Bone marrow (tissue), 2 donors: ENCODE data around the gene IQCE.

Experiments used
- DNase-seq, 2 donors: peaks; one replicate each; lab custom pipeline; 2025; lab: John Stamatoyannopoulos, UW

The IQCE gene, protein sequence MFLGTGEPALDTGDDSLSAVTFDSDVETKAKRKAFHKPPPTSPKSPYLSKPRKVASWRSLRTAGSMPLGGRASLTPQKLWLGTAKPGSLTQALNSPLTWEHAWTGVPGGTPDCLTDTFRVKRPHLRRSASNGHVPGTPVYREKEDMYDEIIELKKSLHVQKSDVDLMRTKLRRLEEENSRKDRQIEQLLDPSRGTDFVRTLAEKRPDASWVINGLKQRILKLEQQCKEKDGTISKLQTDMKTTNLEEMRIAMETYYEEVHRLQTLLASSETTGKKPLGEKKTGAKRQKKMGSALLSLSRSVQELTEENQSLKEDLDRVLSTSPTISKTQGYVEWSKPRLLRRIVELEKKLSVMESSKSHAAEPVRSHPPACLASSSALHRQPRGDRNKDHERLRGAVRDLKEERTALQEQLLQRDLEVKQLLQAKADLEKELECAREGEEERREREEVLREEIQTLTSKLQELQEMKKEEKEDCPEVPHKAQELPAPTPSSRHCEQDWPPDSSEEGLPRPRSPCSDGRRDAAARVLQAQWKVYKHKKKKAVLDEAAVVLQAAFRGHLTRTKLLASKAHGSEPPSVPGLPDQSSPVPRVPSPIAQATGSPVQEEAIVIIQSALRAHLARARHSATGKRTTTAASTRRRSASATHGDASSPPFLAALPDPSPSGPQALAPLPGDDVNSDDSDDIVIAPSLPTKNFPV

DNA sequence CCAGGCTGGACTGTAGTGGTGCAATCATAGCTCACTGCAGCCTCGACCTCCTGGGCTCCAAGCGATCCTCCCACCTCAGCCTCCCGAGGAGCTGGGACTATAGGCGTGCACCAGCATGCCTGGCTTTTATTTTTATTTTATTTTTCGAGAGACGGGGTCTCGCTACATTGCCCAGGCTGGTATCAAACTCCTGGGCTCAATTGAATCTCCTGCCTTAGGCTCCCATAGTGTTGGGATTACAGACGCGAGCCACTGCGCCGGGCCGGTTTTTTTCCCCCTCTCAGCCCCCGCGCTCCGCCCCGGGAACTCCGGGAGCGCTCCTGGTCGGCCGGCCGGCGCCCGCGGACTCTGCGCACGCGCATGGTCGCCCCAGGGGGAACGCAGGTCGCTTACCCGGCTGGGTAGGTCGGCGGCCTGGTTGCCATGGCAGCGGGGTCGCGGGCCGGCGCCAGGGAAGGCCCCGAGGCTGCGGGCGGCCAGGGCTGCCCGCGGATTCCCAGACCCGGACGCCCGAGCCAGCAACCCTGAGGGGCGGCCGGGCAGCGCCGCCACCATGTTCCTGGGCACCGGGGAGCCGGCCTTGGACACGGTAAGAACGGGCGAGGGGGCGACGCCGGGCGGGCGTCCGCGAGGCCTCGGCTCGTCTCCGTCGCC is at the start of gene IQCE:
Gene IQCE (plus strand): TSS at position 351 of the 654 bp plus-strand sequence. CDS start 203 bp downstream, at position 554.
- DNase-seq, result peak; percentile 52 to 60

DNA sequence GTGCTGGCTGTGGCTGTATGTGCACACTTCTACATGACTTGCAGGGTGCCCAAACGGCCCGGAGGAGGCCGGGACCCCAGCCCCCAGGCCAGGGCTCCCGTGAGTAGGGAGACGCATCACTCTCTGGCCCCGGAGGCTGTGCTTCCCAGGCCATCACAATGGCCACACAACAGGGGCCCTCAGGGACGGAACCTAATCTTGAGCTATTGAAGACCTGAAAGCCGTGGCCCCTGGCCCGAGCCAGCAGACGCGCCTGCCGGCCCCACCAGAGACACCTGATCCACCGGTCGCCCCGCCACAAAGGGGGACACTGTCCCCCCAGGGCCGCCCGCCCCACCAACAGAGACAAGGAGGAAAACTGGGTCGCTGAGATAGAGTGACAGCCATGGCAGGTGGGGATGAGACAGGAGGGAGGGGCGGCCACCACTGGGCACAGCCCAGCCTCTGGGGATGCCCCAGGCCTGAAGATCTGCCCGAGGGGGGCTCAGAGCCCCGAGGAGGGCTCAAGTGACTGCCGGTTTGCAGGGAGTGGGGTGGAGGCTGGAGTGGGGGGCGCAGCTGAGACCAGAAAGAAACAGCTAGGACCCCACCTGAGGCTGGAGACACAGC is 49.4 kb upstream of the IQCE start:
- DNase-seq, result no peak

DNA sequence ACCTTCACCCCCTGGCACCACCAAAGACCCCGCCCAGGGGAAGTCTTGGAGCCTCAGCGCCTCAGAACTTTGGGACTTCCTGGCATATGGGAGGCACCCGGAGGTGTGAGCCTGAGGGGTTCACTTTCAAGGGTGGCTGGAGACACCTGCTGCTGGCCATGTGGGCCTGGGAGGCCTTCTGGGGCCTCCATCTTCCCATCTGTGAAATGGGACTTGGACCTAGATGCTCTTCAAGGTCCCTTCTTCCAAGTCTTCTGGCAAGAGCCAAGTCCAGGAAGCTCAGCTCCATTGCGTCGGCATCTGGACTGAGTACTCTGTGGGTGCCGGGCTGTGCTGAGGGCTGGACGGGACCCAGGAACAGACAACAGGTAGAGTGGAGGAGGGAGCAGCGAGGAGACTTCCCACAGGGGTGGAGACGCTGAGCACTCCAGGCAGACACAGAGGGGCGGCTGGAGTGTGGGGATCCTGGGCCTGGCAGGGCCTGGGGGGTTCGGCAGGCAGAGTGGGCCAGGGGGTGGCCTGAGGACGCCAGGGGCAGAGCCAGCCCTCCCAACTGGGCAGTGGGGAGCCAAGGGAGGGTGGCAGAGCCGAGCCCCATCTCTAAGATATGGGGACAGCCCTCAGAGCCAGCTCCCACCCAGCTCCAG is 48.5 kb upstream of the IQCE start:
- DNase-seq, result no peak

DNA sequence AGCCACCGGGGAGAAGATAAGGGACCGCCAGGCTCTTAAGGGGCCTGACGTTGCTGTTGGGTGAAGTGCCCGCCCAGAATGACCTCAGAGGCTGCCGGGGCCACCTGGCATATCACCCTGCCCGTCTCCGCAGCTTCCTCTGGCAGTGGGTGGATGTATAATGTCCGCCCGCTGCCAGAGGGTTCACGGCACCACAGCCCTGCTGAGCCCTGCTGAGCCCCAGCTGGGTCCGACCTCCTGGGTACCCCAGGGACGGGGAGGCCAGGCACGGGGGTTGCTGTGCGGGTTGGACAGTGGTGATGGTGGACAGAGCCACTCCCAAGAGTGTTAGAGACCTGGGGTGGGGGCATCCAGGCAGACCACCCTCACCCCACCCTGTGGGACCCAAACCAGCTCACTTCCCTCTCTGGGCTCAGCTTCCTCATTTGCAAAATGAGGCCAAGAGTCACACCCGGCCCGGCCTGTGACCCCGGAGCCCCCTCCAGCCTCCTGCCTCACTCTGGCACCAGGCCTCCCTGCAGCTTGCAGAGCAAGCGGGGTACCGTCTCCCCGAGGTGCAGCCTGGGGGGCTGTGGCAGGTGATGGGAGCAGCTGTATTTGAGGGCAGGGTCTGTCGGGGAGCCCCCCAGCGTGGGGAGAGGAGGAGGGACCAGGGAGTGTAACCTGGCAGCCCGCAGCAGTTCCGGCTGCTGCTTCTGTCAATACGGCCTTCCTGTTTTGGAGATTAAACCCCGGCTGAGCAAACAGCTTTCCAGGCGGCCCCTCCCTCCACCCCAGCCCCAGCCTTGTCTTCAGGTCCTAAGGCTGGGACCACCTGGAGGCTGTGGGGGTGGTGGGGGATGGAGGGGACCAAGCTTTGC is 47.6 kb upstream of the IQCE start:
- DNase-seq, result peak; percentile 62 to 72

DNA sequence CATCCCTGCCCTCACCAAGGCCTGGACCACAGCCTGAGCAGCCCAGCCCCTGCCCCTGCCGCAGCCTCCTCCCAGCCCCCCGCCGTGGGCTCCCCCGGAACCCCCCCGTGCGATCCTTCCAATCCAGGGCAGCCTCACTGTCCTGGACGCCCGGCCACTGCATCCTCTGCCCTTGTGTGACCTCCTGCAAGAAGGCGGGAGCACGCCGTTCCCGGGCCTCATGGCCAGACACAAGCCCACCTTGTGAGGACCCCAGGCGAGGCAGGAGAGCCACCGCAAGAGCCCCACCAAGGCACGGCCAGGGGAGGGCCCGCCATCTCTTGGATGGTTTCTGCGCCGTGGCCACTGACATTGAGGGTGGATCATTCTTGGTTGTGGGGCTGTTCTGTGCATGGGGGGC is 47.0 kb upstream of the IQCE start:
- no peak for DNase-seq

DNA sequence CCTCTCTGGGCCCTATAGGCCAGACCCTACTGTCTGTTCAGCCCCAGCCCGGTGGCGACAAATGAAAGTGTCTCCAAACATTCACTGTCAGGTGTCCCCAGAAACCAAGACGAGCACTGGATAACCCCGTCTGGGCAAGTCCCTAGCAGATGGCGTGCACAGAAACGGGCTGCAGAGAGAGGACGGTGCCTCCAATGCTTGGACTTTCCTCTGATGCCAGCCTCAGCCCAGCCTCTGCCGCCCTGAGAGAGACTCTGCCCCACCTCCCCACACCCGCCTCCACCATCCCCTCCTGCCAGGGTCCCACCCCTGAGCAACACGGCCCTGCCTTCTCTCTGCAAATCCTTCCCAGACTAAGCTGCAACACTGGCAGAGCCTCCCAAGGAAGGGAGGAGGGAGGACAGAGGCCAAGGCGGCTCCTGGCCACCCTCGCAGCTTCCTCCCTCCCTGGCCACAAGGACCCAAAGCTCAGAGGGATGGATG is 46.6 kb upstream of the IQCE start:
- no peak for DNase-seq

DNA sequence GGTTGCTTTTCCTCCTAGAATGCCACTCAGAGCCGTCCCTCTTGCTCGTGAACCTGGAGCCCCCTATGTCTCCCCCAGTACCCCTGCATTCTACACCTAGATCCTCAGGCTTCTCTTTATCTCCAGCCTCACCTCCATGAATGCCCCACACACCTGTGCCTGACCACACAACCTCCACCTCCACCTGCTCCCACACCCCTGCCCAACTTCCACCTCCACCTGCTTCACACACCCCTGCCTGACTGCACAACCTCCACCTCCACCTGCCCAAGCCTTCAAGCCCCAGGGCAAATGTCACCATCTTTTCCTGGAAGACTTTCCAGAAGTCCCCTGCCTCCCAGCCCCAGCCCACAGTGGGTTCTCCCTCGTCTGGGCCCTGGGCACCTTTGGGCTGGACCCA is 46.1 kb upstream of the IQCE start:
- DNase-seq, result no peak

DNA sequence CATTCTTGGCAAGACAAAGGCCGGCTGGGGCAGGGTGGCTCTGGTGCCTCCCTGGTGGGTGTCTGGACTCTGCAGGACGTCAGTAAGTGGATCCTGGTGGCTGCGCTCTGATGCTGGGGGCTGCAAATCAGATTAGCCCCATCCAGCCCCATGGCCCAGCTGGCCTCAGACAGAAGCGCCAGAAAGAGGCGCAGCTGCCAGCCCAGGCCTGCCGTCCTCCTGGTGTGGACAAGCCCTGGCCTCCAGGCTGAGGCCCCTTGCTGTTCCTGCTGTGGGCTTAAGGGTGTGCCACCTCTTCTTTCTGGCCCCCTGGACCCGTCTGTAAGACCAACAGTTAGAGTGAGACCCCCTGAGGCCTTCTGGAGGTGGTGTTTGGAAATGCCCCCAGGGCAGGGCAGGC is 45.1 kb upstream of the IQCE start:
- no peak for DNase-seq

DNA sequence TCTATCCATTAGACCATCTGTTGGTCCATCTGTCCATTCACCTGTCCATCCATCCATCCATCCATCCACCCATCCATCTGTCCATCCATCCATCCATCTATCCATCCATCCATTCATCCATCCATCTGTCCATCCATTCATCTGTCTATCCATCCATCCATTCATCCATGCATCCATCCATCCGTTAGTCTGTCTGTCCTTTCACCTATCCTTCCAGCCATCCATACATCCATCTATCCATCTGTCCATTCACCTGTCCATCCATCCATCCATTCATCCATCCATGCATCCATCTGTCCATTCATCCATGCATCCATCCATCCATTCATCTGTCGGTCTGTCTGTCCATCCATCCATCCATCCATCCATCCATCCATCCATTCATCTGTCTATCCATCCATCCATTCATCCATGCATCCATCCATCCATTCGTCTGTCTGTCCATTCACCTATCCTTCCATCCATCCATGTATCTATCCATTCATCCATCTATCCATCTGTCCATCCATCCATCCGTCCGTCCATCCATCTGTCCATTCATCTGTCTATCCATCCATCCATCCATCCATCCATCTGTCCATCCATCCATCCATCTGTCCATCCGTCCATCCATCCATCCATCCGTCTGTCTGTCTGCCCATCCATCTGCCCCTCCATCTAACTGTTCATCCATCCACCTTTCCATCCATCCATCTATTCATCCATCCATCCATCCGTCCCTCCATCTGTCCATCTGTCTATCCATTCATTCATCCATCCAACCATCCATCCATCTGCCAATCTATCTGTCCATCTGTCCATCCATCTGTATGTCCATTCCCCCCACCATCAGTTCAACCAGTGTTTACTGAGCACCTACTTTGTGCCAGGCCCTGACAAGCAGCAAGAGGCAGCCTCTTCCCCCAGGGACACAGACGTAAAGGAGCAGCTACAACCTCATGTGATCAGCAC is 44.0 kb upstream of the IQCE start:
- no peak for DNase-seq

DNA sequence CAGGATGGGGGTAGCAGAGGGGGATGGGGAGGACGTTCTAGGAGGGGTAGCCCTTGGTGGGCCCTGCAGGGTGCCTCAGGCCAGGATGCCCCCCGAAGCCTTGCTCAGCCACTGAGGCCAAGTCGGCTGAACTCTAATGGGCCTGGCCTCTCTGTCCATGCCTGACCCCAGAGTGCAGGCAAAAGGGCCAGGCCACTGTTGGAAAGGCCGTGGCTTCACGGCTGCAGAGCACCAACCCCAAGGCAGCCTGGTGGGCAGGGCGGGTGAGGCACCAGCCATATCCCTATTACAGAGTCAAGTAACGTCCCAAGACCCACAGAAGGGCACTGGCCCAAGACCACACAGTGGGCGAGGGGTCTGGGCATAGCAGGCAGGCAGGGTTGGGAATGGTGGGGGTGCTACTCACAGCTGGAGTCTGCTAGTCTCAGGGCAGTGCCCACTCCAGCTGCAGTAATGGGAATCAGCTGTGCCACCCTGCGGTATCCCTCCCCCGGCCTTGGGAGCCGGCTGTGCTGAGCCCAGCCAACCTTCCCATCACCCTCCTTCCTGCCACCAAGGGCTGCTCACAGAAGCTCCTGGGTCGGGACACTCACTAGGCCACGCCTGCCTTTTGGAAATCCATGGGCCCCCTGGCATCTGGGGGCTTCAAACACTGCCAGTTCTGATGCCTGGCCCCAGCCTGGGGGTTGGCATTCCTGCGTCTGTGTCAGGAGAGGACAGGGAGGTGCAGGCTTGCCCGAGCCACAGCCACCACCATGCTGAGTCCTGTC is 43.2 kb upstream of the IQCE start:
- no peak for DNase-seq

DNA sequence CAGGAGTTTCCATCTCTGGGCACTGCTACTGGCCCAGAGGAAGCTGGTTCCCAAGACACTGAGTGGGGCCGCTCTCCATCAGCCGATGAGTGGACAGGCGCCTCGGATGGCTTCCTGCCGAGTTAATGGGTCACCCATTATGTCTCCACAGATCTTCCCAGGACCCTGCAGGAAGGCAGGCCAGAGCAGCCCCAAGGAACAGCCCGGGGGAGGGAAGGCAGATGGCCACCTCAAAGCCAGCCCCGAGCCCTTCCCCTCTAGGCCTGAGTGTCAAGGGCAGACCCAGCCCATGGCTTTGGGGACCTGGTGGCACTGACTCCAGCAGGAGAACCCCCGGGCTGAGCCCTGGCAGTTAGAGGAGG is 42.6 kb upstream of the IQCE start:
- DNase-seq, result no peak

DNA sequence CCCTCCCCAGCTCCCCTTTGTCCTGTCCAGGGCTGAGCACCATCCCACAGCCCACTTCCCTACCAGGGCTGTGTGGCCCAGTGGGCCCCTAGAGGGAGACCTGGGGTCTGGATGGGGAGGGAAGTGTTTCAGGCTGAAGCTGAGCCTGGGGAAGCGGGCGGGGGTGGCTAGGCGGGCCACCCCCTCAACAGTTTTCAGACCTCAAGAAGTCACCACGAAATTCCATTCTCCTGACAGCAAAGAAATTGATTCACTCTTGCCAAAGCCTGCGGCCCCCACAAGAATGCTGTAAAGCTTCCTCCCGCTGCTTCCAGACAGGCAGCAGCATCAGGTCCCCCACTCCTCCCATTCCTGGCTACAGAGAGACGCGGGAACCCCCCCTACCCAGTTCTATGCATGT is 41.8 kb upstream of the IQCE start:
- no peak for DNase-seq

DNA sequence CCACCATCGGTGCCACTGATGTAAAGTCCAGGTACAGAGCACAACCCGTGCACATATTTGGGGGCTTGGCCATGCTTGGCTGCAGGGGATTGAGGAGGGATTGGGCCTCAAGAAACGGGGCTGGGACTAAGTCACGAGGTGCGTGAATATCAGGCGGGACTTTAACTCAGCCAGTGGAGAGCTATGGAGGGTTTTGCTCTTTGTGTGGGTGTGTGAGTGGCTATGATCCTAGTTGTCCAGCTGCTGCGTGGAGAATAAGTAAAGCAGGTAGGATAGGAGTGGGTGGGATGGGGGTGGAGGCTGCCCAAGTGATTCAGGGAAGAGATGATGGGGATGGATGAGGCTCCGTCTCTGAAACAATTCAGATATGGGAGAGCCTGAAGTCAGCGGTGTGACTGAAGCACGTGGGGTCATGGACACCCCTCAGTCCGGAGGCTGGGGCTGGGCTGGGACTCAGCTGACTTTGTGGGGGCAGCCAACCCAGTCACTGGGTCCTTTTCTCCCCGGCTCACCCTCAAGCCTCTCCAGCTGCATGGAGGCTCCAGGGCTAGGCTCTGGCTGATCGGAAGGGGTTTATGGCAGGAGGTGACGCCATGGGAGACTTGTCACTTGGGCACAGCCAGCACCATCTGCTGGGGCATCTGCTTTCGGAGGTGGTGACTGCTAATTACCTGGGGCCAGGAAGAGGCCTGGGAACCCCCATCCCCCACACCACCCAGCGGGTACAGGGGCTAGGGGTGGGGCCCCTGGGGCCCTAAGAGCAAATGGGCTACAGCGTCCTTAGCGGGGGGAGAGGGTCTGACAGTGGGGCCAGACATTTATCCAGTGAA is 40.9 kb upstream of the IQCE start:
- DNase-seq, result no peak

DNA sequence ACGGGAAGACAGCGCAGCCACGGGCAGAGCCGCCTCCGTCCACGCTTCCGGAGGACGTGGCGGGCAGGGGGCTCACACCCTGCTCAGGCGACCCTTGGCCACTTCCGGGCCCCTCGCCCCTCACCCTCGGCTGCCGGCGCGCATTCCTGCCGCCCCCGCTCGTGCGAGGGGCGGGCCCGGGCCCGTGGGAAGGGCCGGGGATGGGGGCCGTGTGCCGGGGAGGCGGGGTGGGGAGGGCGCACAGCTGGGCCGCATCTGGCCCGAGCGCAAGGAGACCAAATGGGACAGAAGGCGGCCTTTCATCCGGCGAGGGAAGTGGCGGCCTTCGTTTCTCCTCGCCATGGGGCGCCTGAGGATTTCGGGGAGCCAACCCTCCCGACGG is 40.1 kb upstream of the IQCE start:
- DNase-seq, result no peak

DNA sequence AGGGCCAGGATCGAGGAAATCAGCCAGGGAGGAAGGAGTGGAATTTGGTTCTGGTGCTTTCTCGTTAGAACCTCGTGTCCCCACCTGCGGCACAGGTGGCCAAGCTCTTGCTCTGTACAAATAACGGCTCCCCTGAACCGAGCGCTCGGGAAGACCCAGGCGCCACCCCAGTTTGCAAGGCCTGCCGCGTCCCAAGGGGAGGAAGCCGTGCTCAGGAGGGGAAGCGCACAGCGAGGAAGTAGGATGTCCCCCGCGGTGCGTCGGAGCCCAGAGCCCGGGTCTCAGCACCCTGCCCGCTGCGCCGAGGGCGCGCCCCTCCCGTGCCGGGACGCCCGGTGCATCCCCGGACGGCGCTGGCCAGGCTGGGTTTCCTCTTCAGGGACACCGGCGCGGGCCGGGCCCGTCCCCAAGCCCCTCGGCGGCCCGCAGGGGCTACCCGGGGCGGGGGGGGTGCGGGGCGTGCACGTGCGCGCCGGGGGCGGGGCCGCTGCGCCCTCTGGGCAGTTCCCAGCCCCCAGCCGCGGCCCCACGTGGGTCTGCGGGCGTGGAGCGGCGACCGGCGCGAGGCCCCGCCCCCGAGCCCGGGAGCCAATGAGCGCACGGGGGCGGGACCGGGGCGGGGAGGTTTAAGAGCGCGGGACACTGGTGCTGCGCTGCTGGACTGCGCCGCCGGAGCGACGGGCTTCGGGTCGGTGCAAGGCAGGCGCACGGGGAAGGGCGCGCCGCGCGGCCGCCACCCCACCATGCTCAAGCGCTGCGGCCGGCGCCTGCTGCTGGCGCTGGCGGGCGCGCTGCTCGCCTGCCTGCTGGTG is 39.5 kb upstream of the IQCE start, which contains the start of gene LFNG:
Gene LFNG (plus strand): TSS at position 656 of the 812 bp plus-strand sequence. CDS start 88 bp downstream, at position 744.
- peak; percentile 58 to 81 for DNase-seq

DNA sequence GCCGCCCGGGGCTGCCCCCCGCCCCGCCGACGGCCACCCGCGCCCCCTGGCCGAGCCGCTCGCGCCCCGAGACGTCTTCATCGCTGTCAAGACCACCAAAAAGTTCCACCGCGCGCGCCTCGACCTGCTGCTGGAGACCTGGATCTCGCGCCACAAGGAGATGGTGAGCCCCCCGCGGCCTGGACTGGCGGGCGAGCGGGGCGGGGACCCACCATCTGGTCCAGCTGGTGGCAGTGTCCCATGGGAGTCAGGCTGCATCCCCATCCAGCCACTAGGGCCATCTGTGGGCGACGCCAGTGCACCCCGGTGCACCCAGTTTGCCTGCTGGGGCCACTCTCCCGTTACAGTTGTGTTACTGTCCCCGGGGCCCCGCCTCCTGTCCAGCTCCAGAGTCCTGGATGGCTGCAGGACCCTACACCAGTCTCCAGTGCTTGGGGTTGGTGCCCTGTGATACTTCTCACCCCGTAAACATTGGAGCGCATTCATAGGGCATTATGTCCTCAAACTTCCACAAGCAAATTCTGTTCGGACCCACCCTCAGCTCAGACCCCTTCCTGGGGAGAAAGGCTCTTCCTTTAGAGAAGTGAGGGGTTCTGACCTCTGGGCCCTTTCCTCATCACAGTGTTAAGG is 38.5 kb upstream of the IQCE start:
- peak in 1 of 2 donors; percentile 20 for DNase-seq
